Heart left ventricle (tissue), 16 donors: ENCODE data around the gene PRR23E. TPM values are rescaled to one million over a fixed set of nuclear protein-coding genes. Genes with fewer than 3 reads are reported as not detected.

Experiments
- ATAC-seq, 4 donors: fragments of 200-7000 bp; cut with Tn5 transposase; one replicate each; pipeline ENCODE4 v1.9.1; 2020 to 2022; ENCODE audit warnings: moderate library complexity in 4 of 4, mild to moderate bottlenecking in 3 of 4, moderate number of reproducible peaks in 1 of 4
- DNase-seq, 5 donors: peaks; one replicate each; pipeline ENCODE4 v3.0.0-alpha.2; 2020
- H3K27ac ChIP-seq, 12 donors: fragments of 200-600 bp; sonication (generic) in 4 of 12; one replicate each; pipeline versions ENCODE4 v1.5.0 to v1.8.0; 2016 to 2022; ENCODE audit warnings: mild to moderate bottlenecking in 2 of 12
- H3K27me3 ChIP-seq, 9 donors: fragments of 200-600 bp; sonication (generic) in 2 of 9; one replicate each; pipeline versions ENCODE4 v1.5.1 to v1.8.0; 2016 to 2022; ENCODE audit warnings: mild to moderate bottlenecking in 3 of 9
- H3K36me3 ChIP-seq, 9 donors: fragments of 200-600 bp; sonication (generic) in 2 of 9; one replicate each; pipeline versions ENCODE4 v1.5.0 to v1.8.0; 2018 to 2022; ENCODE audit warnings: mild to moderate bottlenecking in 2 of 9
- H3K4me1 ChIP-seq, 12 donors: fragments of 200-600 bp; sonication (generic) in 4 of 12; one replicate each; pipeline versions ENCODE4 v1.5.0 to v1.8.0; 2016 to 2022; ENCODE audit warnings: mild to moderate bottlenecking in 3 of 12
- H3K4me3 ChIP-seq, 12 donors: fragments of 200-600 bp; sonication (generic) in 4 of 12; one replicate each; pipeline versions ENCODE4 v1.5.0 to v1.8.0; 2017 to 2022; ENCODE audit warnings: mild to moderate bottlenecking in 9 of 12, moderate library complexity in 4 of 12
- H3K9me3 ChIP-seq, 12 donors: fragments of 200-600 bp; sonication (generic) in 4 of 12; one replicate each; pipeline versions ENCODE4 v1.5.0 to v1.8.0; 2016 to 2022; ENCODE audit warnings: mild to moderate bottlenecking in 1 of 12
- CTCF ChIP-seq, 12 donors: fragments of 200-600 bp; sonication (generic) in 4 of 12; IDR thresholded peaks; one replicate each; pipeline versions ENCODE4 v1.5.0 to v1.8.0; 2018 to 2022; ENCODE audit warnings: antibody characterized with exemption in 12 of 12, mild to moderate bottlenecking in 5 of 12
- POLR2A ChIP-seq, 2 donors: fragments of 450-650 bp; IDR thresholded peaks; one replicate each; pipeline ENCODE4 v1.6.1; 2017; ENCODE audit warnings: antibody characterized with exemption in 2 of 2, mild to moderate bottlenecking in 2 of 2, moderate library complexity in 2 of 2
- WGBS, 4 donors: extraction: QIAGEN DNeasy Blood & Tissue Kit in 2 of 4; methylation state at CpG; one replicate each; pipeline versions ENCODE4 v1.1.5 to v1.1.7; 2013 to 2018; 5-methylcytosine and 5-hydroxymethylcytosine counted together
- intact Hi-C, 10 donors: fragments of 100-400 bp; cut with DNase I; formaldehyde crosslinking; loops; one replicate each; pipeline versions ENCODE4 v1.11.1 to v1.14.2; 2022
- polyA plus RNA-seq, 2 donors: library from polyadenylated mRNA; stranded (reverse); fragments of 200-250 nt; gene quantifications; one replicate each; pipeline ENCODE4 v1.2.3, GENCODE V29; 2013
- total RNA-seq, 9 donors: library from RNA; depleted of rRNA in 2 of 9; stranded (reverse); fragments of >200 nt in 2 of 9; fragmentation: NEBNext Ultra II Directional in 3 of 9; extraction: Animal tissue kit (Norgen Biotek cat#: 25700) in 3 of 9; gene quantifications; one replicate each; pipeline versions ENCODE4 v1.1.0 to v1.2.4, GENCODE V29; 2016 to 2023
- donor health status: ischemic (EF 13 %, LVEDD 7.1; RV severe dilation, severe dysfunction).
- donor health status: healthy with polysubstance abuse.
- donor health status: DM: no; HTN: yes; CAD: no.
- donor health status: DM: no; HTN: no; CAD: no.
- donor health status: ischemic (EF 25% LVEDD 6.9; RV normal size, moderate dysfunction).
- donor health status: ischemic (EF 25% LVEDD 5.7; RV mildly dilated, moderate dysfunction).
- donor health status: healthy.
- donor health status: DM: yes; HTN: yes; CAD: no.
- donor health status: ischemic (EF 35%, LVEDD 5.7; RV mildly dilated, moderate dysfunction).
- donor health status: nonischemic (EF 11% LVEDD 7.7; RV severe dilation, severe dysfunction).
- donor health status: DM: yes; HTN: yes; CAD: no.
- donor health status: PGD.
- donor health status: ischemic (EF 29% LVEDD 5.4; RV normal size, mild dysfunction).
- donor health status: nonischemic (EF 23%, LVEDD 6.1; RV moderate dilation, normal function).

Gene PRR23E
- total and polyA plus RNA-seq, 11 donors: not detected

DNA sequence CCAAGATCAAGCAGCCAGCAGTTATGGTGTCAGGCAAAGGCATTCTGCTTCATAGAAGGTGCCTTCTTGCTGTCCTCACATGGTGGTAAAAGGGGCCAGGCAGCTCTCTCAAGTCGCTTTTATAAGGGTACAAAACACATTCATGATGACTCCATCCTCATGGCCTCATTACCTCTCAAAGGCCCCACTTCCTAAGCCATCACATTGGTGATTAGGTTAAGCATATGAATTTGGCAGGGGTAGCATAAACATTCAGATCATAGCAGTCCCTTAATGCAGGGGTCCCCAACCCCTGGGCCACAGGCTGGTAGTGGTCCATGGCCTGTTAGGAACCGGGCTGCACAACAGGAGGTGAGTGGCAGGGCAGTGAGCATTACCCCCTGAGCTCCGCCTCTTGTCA lies 42.8 kb downstream of the PRR23E start:
- Histone ChIP-seq H3K27me3 (peaks cover 0 to 24% (median 4%) of the 10 kb centered on the region in 9 donors), H3K4me1 (no peaks in the 10 kb centered on the region), H3K27ac (no peak overlapping the region), H3K4me3 (no peak overlapping the region), H3K9me3 (peaks cover 0 to 8% (median 0%) of the 10 kb centered on the region in 12 donors), H3K36me3 (no peaks in the 10 kb centered on the region)
- DNase-seq: no peak
- ATAC-seq: no peak
- intact Hi-C loops: no loop called here
- 54 to 69% (median 58%) methylated on average over 2 to 3 of the region's 3 CpGs for WGBS, 4 donors
- no peak for TF ChIP-seq CTCF (IDR thresholded peaks at IDR 0.05)
- no peak for TF ChIP-seq POLR2A (IDR thresholded peaks at IDR 0.05)

- no peaks in the 10 kb centered on the region for H3K4me1 ChIP-seq
- no peaks in the 10 kb centered on the region for H3K36me3 ChIP-seq
- H3K27me3 ChIP-seq: peaks cover 0 to 31% (median 4%) of the 10 kb centered on the region in 9 donors
- no peak overlapping the region for H3K27ac ChIP-seq
- no peak overlapping the region for H3K4me3 ChIP-seq
- intact Hi-C loops: no loop called here
- TF ChIP-seq CTCF (IDR thresholded peaks at IDR 0.05): no peak
- TF ChIP-seq POLR2A (IDR thresholded peaks at IDR 0.05): no peak
- ATAC-seq (no peak), DNase-seq (no peak)
- peaks cover 0 to 10% (median 2%) of the 10 kb centered on the region in 12 donors for H3K9me3 ChIP-seq
- WGBS, 4 donors: 26 to 48% (median 45%) methylated on average over 3 of the region's 3 CpGs
These were observed 44.9 kb downstream of the PRR23E start for GRCh38 chr3:127237835-127238234.

DNA sequence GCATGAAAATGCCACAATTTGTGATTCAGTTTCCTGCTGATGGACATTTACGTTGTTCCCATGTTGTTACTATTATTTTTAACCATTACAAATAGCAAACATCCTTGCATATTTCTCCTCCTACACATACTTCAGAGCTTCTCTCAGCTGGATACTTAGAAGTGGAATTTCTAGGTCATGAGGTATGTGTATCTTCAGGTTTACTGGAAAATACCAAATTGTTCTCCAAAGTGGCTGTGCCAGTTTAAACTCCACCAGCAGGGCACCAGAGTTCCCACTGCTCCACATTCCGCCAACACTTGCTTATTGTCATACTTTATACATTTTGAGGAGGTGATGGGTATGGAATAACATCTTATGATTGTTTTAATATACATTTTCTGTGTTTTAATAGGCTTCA lies 45.7 kb downstream of the PRR23E start:
- TF ChIP-seq CTCF (IDR thresholded peaks at IDR 0.05) (no peak), POLR2A (IDR thresholded peaks at IDR 0.05) (no peak)
- intact Hi-C loops: no loop called here
- Histone ChIP-seq H3K4me3 (no peak overlapping the region), H3K27ac (no peak overlapping the region), H3K4me1 (no peaks in the 10 kb centered on the region), H3K27me3 (peaks cover 0 to 31% (median 4%) of the 10 kb centered on the region in 9 donors), H3K9me3 (peaks cover 0 to 13% (median 3%) of the 10 kb centered on the region in 12 donors), H3K36me3 (no peaks in the 10 kb centered on the region)
- 59 to 69% (median 65%) methylated on average over 2 of the region's 2 CpGs for WGBS, 4 donors
- DNase-seq (no peak), ATAC-seq (no peak)

DNA sequence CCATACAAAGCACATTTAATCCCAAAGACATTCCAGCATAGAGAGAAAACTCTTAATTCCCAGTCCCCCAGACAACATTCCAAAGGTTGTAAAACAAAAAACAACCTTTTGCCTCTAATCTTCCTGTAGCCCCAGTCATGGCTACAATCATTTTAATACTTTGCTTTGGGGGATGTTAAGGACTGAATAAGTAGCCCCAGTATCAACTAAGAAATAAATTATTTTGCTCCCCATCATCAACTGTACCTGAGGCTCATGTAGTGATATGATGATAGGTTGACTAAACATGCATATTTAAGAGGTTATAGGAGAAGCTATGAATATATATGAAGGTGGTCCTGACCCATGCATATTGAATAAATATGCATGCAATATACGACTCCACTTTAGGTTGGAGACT lies 54.4 kb downstream of the PRR23E start:
- no peak overlapping the region for H3K27ac ChIP-seq
- ATAC-seq (no peak), DNase-seq (no peak)
- intact Hi-C loops: no loop called here
- H3K27me3 ChIP-seq: no peaks in the 10 kb centered on the region
- no peak for TF ChIP-seq CTCF (IDR thresholded peaks at IDR 0.05)
- no peak for TF ChIP-seq POLR2A (IDR thresholded peaks at IDR 0.05)
- no peaks in the 10 kb centered on the region for H3K4me1 ChIP-seq
- WGBS, 4 donors: 63 to 77% (median 69%) methylated on average over 1 of the region's 1 CpG
- no peak overlapping the region for H3K4me3 ChIP-seq
- H3K9me3 ChIP-seq: peaks cover 0 to 42% (median 10%) of the 10 kb centered on the region in 12 donors
- no peaks in the 10 kb centered on the region for H3K36me3 ChIP-seq

Other genes starting within 250 kb of the PRR23E start
- gene PLXNA1, start 210.0 kb upstream of the PRR23E start, total RNA-seq: 10 to 100 TPM; 19.5 to 38.8 (median 29.6) TPM
- gene PLXNA1, start 210.0 kb upstream of the PRR23E start, polyA plus RNA-seq: 10 to 100 TPM; 14.6 to 30.4 TPM
- not detected for gene PRR20G, start 94.9 kb downstream of the PRR23E start, total RNA-seq
- gene PRR20G, start 94.9 kb downstream of the PRR23E start, polyA plus RNA-seq: not detected